Measurements from ENCODE around the gene EIF5A.

Gene EIF5A

DNA sequence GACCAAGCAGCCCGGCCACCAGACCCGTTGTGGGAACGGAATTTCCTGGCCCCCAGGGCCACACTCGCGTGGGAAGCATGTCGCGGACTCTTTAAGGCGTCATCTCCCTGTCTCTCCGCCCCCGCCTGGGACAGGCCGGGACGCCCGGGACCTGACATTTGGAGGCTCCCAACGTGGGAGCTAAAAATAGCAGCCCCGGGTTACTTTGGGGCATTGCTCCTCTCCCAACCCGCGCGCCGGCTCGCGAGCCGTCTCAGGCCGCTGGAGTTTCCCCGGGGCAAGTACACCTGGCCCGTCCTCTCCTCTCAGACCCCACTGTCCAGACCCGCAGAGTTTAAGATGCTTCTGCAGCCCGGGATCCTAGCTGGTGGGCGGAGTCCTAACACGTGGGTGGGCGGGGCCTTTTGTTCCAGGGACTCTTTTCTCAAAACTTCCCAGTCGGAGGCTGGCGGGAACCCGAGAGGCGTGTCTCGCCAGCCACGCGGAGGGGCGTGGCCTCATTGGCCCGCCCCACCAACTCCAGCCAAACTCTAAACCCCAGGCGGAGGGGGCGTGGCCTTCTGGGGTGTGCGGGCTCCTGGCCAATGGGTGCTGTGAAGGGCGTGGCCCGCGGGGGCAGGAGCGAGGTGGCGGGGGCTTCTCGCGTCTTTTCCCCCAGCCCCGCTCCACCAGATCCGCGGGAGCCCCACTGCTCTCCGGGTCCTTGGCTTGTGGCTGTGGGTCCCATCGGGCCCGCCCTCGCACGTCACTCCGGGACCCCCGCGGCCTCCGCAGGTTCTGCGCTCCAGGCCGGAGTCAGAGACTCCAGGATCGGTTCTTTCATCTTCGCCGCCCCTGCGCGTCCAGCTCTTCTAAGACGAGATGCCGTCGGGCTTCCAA, 26.1 kb upstream of the EIF5A start, which contains the start of gene SLC2A4:
Gene SLC2A4, plus strand, starts transcription at position 645 of the 879 bp plus-strand sequence. Its CDS starts 217 bp downstream, at position 862.
- peak within 1 kb of the TSS; percentile 73 for H3K4me3 Mint-ChIP-seq
- H3K27me3 Mint-ChIP-seq: peaks cover 17% of the 10 kb centered on the region
- peaks cover 18% of the 10 kb centered on the region for H3K4me1 Mint-ChIP-seq
- no peaks in the 10 kb centered on the region for H3K36me3 Mint-ChIP-seq (ENCODE audit: low read depth)
- no peaks in the 10 kb centered on the region for H3K9me3 Mint-ChIP-seq
- DNase-seq (peak; percentile 94), ATAC-seq (peak; percentile 64)
- H3K27ac Mint-ChIP-seq: peak within 1 kb of the TSS; percentile 67

DNA sequence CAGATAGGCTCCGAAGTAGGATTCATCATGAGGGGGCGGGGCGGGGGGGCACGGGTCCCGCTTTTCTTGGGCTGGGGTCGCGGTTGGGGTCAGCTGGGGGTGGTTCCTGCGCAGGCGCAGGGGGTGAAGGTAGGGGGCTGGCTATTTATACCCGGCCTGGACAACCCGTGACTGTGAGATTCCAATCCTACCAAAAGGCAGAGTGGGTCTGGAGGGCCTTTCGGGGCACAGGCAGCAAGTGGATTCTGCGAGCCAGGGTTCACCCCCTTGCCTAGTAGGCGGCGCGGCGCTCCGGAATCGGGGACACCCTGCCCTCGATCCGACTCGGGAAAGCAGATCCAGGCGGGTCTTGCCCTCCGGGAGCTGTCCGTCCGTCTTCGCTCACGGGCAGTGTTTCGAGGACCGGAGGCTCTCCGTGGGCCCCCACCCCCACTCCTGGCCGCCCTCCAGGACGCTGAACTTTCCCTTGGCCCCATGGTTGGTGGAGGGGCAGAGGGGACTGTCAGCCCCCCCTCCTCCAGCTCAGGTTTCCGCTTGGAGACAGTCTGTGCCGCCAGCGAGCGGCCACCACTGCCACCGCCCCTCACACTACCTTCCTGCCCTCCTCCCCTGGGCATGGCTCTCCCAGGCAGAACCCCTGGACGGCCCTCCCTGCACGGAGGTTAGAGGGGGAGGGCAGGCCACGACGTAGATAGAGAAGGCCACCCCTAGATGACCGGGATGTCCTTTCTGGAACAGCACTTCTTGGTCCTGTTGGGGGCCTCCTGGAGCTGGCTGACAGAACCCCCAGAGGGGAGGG, 25.3 kb upstream of the EIF5A start:
- Mint-ChIP-seq H3K27me3 (peaks cover 17% of the 10 kb centered on the region), H3K4me3 (peak overlapping the region; percentile 73), H3K27ac (no peak overlapping the region), H3K9me3 (no peaks in the 10 kb centered on the region), H3K4me1 (peaks cover 18% of the 10 kb centered on the region), H3K36me3 (ENCODE audit: low read depth) (no peaks in the 10 kb centered on the region)
- ATAC-seq: no peak
- peak; percentile 13 for DNase-seq

DNA sequence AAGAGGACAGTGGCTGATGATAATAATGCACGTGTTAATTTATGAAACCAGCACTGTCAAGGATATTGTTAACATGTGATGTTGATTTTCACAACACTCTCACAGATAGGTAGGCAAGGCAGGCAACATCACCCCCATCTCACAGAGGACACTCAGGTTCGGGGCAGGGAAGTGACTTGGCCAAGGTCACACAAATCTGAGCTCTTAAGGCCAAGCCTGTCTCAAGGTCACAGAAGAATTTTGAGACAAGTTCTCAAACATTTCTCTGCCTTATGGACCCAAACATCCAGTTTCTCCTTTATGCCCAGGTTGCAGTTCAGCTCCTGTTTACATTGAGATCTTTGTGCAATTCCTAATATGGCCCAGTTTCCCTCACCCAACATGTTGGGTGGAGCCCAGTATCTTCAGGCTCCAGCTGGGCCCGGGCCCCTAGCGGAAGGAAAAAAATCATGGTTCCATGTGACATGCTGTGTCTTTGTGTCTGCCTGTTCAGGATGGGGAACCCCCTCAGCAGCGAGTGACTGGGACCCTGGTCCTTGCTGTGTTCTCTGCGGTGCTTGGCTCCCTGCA, 24.6 kb upstream of the EIF5A start:
- no peaks in the 10 kb centered on the region for H3K9me3 Mint-ChIP-seq
- DNase-seq (peak; percentile 19), ATAC-seq (no peak)
- peaks cover 17% of the 10 kb centered on the region for H3K27me3 Mint-ChIP-seq
- peaks cover 18% of the 10 kb centered on the region for H3K4me1 Mint-ChIP-seq
- H3K36me3 Mint-ChIP-seq (ENCODE audit: low read depth): no peaks in the 10 kb centered on the region
- H3K27ac Mint-ChIP-seq: no peak overlapping the region
- peak overlapping the region; percentile 42 for H3K4me3 Mint-ChIP-seq

DNA sequence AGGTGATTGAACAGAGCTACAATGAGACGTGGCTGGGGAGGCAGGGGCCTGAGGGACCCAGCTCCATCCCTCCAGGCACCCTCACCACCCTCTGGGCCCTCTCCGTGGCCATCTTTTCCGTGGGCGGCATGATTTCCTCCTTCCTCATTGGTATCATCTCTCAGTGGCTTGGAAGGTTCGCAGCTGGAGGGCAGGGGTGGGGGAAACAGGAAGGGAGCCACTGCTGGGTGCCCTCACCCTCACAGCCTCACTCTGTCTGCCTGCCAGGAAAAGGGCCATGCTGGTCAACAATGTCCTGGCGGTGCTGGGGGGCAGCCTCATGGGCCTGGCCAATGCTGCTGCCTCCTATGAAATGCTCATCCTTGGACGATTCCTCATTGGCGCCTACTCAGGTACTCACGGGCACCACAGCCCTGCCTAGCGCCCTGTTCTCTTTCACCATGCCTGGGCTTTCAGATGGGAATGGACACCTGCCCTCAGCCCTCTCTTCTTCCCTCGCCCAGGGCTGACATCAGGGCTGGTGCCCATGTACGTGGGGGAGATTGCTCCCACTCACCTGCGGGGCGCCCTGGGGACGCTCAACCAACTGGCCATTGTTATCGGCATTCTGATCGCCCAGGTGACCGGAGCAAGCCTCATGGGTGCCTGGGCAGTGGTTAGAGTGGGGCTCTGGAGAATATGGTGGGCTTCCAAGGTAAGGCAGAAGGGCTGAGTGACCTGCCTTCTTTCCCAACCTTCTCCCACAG, 23.8 kb upstream of the EIF5A start:
- no peaks in the 10 kb centered on the region for H3K9me3 Mint-ChIP-seq
- H3K36me3 Mint-ChIP-seq (ENCODE audit: low read depth): no peaks in the 10 kb centered on the region
- peaks cover 18% of the 10 kb centered on the region for H3K4me1 Mint-ChIP-seq
- no peak for DNase-seq
- H3K4me3 Mint-ChIP-seq: no peak overlapping the region
- peaks cover 19% of the 10 kb centered on the region for H3K27me3 Mint-ChIP-seq
- no peak overlapping the region for H3K27ac Mint-ChIP-seq
- ATAC-seq: no peak

DNA sequence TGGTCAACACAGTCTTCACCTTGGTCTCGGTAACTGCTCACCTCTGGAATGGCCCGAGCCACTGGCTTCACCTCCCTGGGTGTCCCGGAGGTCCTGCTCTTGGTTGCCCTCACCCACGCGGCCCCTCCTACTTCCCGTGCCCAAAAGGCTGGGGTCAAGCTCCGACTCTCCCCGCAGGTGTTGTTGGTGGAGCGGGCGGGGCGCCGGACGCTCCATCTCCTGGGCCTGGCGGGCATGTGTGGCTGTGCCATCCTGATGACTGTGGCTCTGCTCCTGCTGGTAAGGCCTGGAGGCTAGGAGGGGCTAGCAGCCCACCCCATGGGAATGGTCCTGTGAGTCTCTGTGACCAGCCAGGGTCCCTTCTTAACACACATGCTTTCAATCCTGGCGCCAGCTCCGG, 22.5 kb upstream of the EIF5A start:
- H3K4me1 Mint-ChIP-seq: peaks cover 18% of the 10 kb centered on the region
- no peaks in the 10 kb centered on the region for H3K36me3 Mint-ChIP-seq (ENCODE audit: low read depth)
- DNase-seq: no peak
- no peak overlapping the region for H3K27ac Mint-ChIP-seq
- H3K27me3 Mint-ChIP-seq: peaks cover 19% of the 10 kb centered on the region
- H3K9me3 Mint-ChIP-seq: no peaks in the 10 kb centered on the region
- no peak overlapping the region for H3K4me3 Mint-ChIP-seq
- no peak for ATAC-seq

DNA sequence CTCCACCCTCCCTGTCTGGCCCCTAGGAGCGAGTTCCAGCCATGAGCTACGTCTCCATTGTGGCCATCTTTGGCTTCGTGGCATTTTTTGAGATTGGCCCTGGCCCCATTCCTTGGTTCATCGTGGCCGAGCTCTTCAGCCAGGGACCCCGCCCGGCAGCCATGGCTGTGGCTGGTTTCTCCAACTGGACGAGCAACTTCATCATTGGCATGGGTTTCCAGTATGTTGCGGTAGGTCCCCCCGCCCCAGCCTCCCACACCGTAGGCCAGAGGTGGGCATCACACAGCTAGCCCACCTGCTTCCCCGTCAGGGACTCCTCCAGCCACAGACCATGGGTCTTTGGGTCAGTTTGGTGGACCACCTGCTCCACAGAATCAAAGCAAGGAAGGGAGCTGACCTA, 21.7 kb upstream of the EIF5A start:
- Mint-ChIP-seq H3K27me3 (peaks cover 19% of the 10 kb centered on the region), H3K36me3 (ENCODE audit: low read depth) (no peaks in the 10 kb centered on the region), H3K9me3 (no peaks in the 10 kb centered on the region), H3K27ac (no peak overlapping the region), H3K4me3 (no peak overlapping the region), H3K4me1 (peaks cover 16% of the 10 kb centered on the region)
- ATAC-seq: no peak
- no peak for DNase-seq

DNA sequence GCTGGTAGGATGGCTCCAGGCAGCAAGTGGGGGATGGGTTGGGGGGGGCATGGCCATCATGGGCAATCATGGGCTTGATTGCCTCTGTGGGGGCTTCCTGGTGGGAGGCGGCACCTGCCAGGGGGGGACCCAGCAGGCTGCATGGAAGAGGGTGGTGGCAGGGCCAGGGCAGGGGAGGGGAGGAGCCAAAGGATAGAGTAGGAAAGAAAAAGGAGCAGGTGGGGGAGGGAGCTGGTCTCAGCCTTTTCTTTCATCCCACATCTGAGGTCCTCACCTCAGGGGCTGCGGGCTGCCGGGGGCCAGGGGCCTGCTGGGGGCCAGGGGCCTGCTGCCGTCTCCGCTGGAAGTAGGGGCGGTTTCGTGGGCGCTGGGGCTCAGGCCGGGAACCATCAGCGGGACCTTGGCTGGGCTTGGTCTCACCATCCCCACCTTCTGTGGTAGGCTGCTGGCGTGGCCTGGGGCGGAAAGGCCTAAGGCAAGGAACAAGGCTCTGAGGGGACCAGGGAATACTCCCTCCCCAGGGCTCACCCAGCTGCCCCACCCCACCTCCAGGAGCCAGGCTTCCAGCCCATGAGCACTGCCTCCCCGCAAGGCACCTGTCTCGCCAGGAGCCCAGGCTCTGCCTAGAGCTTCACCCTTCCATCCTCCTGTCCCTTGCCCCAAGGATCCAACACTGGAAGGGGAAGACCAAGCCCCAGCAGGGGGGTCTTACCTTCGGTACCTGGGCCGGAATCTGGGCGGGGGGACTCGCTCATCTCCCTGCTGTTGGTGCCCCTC, 18.0 kb upstream of the EIF5A start:
- Mint-ChIP-seq H3K9me3 (no peaks in the 10 kb centered on the region), H3K4me1 (peaks cover 4% of the 10 kb centered on the region), H3K4me3 (no peak overlapping the region), H3K27me3 (peaks cover 14% of the 10 kb centered on the region), H3K36me3 (ENCODE audit: low read depth) (no peaks in the 10 kb centered on the region), H3K27ac (no peak overlapping the region)
- ATAC-seq: no peak
- no peak for DNase-seq

DNA sequence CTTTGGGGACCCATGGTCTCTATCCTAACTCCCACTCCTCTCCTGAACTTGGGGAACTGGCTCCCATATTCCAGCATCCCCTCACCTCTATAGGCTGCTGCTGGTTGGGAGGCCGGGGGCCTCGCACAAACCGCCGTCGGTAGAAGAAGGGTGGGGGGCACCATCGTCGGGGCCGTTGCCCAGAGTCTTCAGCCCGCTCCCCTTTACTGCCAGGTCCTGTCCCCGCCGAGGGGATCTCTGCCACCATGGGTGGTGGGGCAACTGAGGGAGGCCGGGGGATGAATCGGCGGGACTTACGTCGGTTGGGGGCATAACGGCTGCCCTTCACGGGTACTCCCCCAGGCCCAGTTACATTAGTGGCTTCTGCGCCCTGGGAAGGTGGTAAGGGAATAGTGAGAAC, 17.3 kb upstream of the EIF5A start:
- ATAC-seq: no peak
- H3K27ac Mint-ChIP-seq: no peak overlapping the region
- H3K36me3 Mint-ChIP-seq (ENCODE audit: low read depth): no peaks in the 10 kb centered on the region
- peaks cover 17% of the 10 kb centered on the region for H3K27me3 Mint-ChIP-seq
- no peak for DNase-seq
- no peak overlapping the region for H3K4me3 Mint-ChIP-seq
- peaks cover 8% of the 10 kb centered on the region for H3K4me1 Mint-ChIP-seq
- H3K9me3 Mint-ChIP-seq: no peaks in the 10 kb centered on the region

DNA sequence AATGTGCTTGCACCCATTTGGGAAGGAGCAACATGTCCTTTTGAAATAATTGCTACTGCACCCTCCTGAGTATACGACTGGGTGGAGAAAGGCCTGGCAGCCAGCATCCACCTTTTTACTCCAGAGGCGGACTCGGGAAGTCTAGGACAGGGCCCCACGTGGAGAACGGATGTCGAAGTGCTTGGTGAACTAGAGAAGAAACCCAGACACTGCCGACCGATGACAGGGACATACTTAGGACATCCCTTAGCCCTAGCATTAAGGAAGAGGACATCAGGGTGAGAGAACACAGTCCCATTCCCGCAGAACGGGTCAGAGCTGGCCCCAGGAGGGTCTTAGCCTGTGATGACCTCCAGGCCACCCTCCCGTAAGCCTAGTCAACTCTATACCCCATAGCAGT, 16.7 kb upstream of the EIF5A start:
- H3K27ac Mint-ChIP-seq: no peak overlapping the region
- no peak for DNase-seq
- no peak overlapping the region for H3K4me3 Mint-ChIP-seq
- H3K27me3 Mint-ChIP-seq: peaks cover 22% of the 10 kb centered on the region
- H3K36me3 Mint-ChIP-seq (ENCODE audit: low read depth): no peaks in the 10 kb centered on the region
- H3K9me3 Mint-ChIP-seq: no peaks in the 10 kb centered on the region
- peaks cover 13% of the 10 kb centered on the region for H3K4me1 Mint-ChIP-seq
- no peak for ATAC-seq

DNA sequence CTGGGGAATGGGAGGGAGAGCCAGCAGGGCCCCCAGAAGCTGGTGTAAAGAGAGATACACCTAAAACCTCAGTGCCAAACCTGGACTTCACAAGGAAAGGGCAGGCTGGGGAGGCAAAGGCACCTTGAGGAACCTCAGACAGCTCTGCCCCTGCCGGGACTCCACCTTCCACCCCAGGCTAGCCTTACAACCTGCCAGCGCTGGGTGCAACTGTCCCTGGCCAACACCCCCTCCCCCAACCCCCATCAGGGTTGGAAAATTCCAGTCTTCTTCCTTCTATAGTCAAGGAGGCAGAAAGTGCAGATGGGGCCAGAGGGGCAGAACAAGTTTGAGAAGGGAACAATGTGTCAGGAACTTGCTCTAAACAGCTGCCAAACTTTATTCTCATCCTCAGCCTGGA, 15.2 kb upstream of the EIF5A start:
- Mint-ChIP-seq H3K4me3 (no peak overlapping the region), H3K4me1 (peaks cover 23% of the 10 kb centered on the region), H3K27me3 (peaks cover 31% of the 10 kb centered on the region), H3K36me3 (ENCODE audit: low read depth) (no peaks in the 10 kb centered on the region), H3K9me3 (no peaks in the 10 kb centered on the region), H3K27ac (no peak overlapping the region)
- no peak for ATAC-seq
- DNase-seq: no peak

DNA sequence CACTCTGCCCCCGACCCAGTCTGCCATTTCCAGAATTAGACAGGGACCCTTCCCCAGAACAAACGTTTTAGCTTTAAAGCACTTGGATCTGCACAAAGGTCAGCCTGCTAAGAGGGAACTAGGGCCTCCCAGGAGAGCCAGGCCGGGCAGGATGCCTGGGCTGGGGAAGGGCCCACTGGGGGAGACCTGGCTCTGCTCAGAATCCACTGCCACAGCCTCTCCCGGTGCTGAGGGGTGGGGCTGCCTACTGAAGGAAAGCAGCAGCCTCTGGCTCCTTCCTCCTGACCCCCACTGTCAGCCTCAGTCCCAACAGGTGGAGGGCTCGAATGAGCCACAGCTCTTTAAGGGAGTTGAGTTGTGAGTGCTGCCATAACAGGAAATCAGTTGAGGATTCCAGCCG, 14.7 kb upstream of the EIF5A start:
- H3K36me3 Mint-ChIP-seq (ENCODE audit: low read depth): no peaks in the 10 kb centered on the region
- peaks cover 23% of the 10 kb centered on the region for H3K4me1 Mint-ChIP-seq
- DNase-seq (no peak), ATAC-seq (no peak)
- H3K4me3 Mint-ChIP-seq: no peak overlapping the region
- no peak overlapping the region for H3K27ac Mint-ChIP-seq
- no peaks in the 10 kb centered on the region for H3K9me3 Mint-ChIP-seq
- peaks cover 31% of the 10 kb centered on the region for H3K27me3 Mint-ChIP-seq

DNA sequence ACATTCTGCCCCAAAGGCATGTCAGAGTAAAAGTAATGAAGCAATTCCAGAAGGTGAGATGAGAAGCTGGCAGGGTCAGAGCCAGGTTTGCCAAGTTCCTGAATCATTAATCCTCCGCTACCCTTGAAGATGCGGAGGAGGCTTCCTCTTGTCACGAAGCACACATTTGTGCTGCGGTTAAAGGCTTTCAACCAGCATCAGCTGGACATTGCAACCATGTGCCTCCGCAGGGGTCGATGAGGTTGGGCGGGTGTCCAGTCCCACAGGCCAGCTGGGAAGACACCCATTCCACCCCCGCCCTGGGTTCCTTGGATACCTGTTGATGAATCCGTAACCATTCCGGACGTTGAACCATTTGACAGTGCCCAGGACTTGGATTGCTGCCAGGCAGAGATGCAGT, 14.3 kb upstream of the EIF5A start:
- peaks cover 31% of the 10 kb centered on the region for H3K27me3 Mint-ChIP-seq
- H3K4me3 Mint-ChIP-seq: no peak overlapping the region
- DNase-seq: no peak
- H3K4me1 Mint-ChIP-seq: peaks cover 23% of the 10 kb centered on the region
- H3K27ac Mint-ChIP-seq: no peak overlapping the region
- no peak for ATAC-seq
- no peaks in the 10 kb centered on the region for H3K9me3 Mint-ChIP-seq
- H3K36me3 Mint-ChIP-seq (ENCODE audit: low read depth): no peaks in the 10 kb centered on the region

DNA sequence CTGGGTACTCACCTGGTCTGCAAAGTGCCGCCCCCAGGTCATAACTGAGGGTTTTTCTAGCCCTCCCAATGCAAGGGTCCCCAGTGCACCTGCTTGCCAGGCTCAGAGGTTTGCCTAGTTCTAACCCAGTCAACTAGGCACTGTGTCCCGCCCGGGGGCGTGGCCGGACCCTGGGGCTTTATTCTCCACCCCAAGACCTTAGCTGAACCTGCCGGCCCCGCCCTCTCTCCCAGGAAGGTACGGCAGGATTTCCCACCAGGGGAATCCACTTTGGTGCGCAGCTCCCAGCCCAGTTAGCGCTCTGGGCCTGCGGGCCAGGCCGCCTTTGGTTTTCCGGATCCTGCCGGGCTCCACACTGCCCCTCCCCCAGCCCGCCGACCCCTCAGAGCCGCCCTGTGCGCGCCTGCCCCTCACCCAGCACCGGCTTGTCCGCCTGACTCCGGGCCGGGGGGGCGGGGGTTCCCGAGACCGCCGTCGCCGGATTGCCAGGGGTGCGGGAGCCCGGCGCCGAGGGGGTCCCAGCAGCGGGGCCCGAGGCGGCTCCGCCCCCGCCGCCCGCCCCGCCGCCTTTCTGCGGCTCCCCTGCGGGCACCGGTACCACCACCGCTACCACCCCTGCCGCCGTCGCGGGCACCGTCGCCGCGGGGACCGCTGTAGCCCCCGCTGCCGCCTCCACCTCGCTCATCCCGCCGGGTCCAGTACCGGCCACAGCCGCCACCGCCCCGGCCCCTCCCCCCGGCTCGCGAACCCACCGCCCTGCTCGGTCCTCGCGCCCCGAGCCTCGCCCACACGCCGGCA, 13.4 kb upstream of the EIF5A start:
- peaks cover 29% of the 10 kb centered on the region for H3K27me3 Mint-ChIP-seq
- peaks cover 23% of the 10 kb centered on the region for H3K4me1 Mint-ChIP-seq
- no peaks in the 10 kb centered on the region for H3K9me3 Mint-ChIP-seq
- no peak for DNase-seq
- H3K27ac Mint-ChIP-seq: no peak overlapping the region
- H3K36me3 Mint-ChIP-seq (ENCODE audit: low read depth): no peaks in the 10 kb centered on the region
- no peak overlapping the region for H3K4me3 Mint-ChIP-seq
- ATAC-seq: no peak
